T-helper 2 cell treated with Interferon-gamma antibody and Interleukin-4, amounts not matched to agents 5 μg/mL and 100 μg/mL, for 36 hours (primary cell): Measurements from ENCODE around the gene PANK1.

Source experiments
- DNase-seq: peaks from one replicate; pipeline ENCODE4 v3.0.0; 2021; ENCODE audit warnings: low spot score
- H3K27ac Mint-ChIP-seq: one replicate; pipeline ENCODE4 v1.8.0; 2021; ENCODE audit warnings: mild to moderate bottlenecking, mixed read lengths
- H3K27me3 Mint-ChIP-seq: one replicate; pipeline ENCODE4 v1.8.0; 2021; ENCODE audit warnings: low read depth, mixed read lengths
- H3K36me3 Mint-ChIP-seq: one replicate; pipeline ENCODE4 v1.8.0; 2021; ENCODE audit warnings: low read depth, mixed read lengths
- H3K4me1 Mint-ChIP-seq: one replicate; pipeline ENCODE4 v1.8.0; 2021; ENCODE audit warnings: low read depth, mixed read lengths
- H3K4me3 Mint-ChIP-seq: one replicate; pipeline ENCODE4 v1.8.0; 2022; ENCODE audit warnings: mild to moderate bottlenecking, moderate library complexity, mixed read lengths
- H3K9me3 Mint-ChIP-seq: one replicate; pipeline ENCODE4 v1.8.0; 2021; ENCODE audit warnings: mixed read lengths

Gene PANK1

GRCh38 chr10:89645742-89646172 lies 715 bp upstream of the PANK1 start:
- no peaks in the 10 kb centered on the region for H3K36me3 Mint-ChIP-seq
- no peak for DNase-seq
- H3K27me3 Mint-ChIP-seq, result peaks cover 16% of the 10 kb centered on the region
- peaks cover 12% of the 10 kb centered on the region for H3K4me1 Mint-ChIP-seq
- H3K4me3 Mint-ChIP-seq, result peak overlapping the region; percentile 83
- peak overlapping the region; percentile 89 for H3K27ac Mint-ChIP-seq
- no peaks in the 10 kb centered on the region for H3K9me3 Mint-ChIP-seq

- H3K4me1 Mint-ChIP-seq, result peaks cover 12% of the 10 kb centered on the region
- no peaks in the 10 kb centered on the region for H3K36me3 Mint-ChIP-seq
- H3K9me3 Mint-ChIP-seq, result no peaks in the 10 kb centered on the region
- H3K4me3 Mint-ChIP-seq, result no peak overlapping the region
- DNase-seq, result no peak
- H3K27ac Mint-ChIP-seq, result peak overlapping the region; percentile 17
- H3K27me3 Mint-ChIP-seq, result peaks cover 13% of the 10 kb centered on the region
These were observed 413 bp downstream of the PANK1 start for GRCh38 chr10:89644691-89644966.

GRCh38 chr10:89643812-89644690 lies 991 bp downstream of the PANK1 start:
- Mint-ChIP-seq H3K9me3 (no peaks in the 10 kb centered on the region), H3K4me1 (peaks cover 12% of the 10 kb centered on the region), H3K36me3 (no peaks in the 10 kb centered on the region), H3K4me3 (no peak overlapping the region), H3K27me3 (peaks cover 11% of the 10 kb centered on the region), H3K27ac (peak overlapping the region; percentile 17)
- peak; percentile 85 for DNase-seq

- H3K4me3 Mint-ChIP-seq, result no peak overlapping the region
These were observed 1.6 kb downstream of the PANK1 start for GRCh38 chr10:89643431-89643811.

GRCh38 chr10:89642193-89642592 lies 2.8 kb downstream of the PANK1 start:
- no peak for DNase-seq
- Mint-ChIP-seq H3K27me3 (peaks cover 3% of the 10 kb centered on the region), H3K4me3 (no peak overlapping the region), H3K27ac (no peak overlapping the region), H3K9me3 (no peaks in the 10 kb centered on the region), H3K4me1 (peaks cover 12% of the 10 kb centered on the region), H3K36me3 (no peaks in the 10 kb centered on the region)

More at GRCh38 chr10:89643431-89643811, 1.6 kb downstream of the PANK1 start:
- peaks cover 8% of the 10 kb centered on the region for H3K27me3 Mint-ChIP-seq
- peaks cover 12% of the 10 kb centered on the region for H3K4me1 Mint-ChIP-seq
- DNase-seq, result no peak
- no peaks in the 10 kb centered on the region for H3K9me3 Mint-ChIP-seq
- no peak overlapping the region for H3K27ac Mint-ChIP-seq
- H3K36me3 Mint-ChIP-seq, result no peaks in the 10 kb centered on the region

GRCh38 chr10:89640241-89640640 lies 4.8 kb downstream of the PANK1 start:
- Mint-ChIP-seq H3K36me3 (no peaks in the 10 kb centered on the region), H3K9me3 (no peaks in the 10 kb centered on the region), H3K27me3 (no peaks in the 10 kb centered on the region), H3K4me3 (no peak overlapping the region), H3K4me1 (peaks cover 3% of the 10 kb centered on the region), H3K27ac (no peak overlapping the region)
- no peak for DNase-seq

GRCh38 chr10:89639326-89639725 lies 5.7 kb downstream of the PANK1 start:
- H3K4me1 Mint-ChIP-seq, result peaks cover 1% of the 10 kb centered on the region
- H3K27ac Mint-ChIP-seq, result no peak overlapping the region
- peaks cover 3% of the 10 kb centered on the region for H3K36me3 Mint-ChIP-seq
- no peaks in the 10 kb centered on the region for H3K9me3 Mint-ChIP-seq
- H3K4me3 Mint-ChIP-seq, result no peak overlapping the region
- H3K27me3 Mint-ChIP-seq, result no peaks in the 10 kb centered on the region
- no peak for DNase-seq

- Mint-ChIP-seq H3K4me3 (no peak overlapping the region), H3K27me3 (no peaks in the 10 kb centered on the region), H3K27ac (no peak overlapping the region), H3K4me1 (peaks cover 2% of the 10 kb centered on the region), H3K36me3 (peaks cover 8% of the 10 kb centered on the region), H3K9me3 (no peaks in the 10 kb centered on the region)
- no peak for DNase-seq
These were observed 7.9 kb downstream of the PANK1 start for GRCh38 chr10:89637113-89637512.

GRCh38 chr10:89634637-89635036 lies 10.4 kb downstream of the PANK1 start:
- Mint-ChIP-seq H3K36me3 (peaks cover 8% of the 10 kb centered on the region), H3K27ac (no peak overlapping the region), H3K4me3 (no peak overlapping the region), H3K27me3 (no peaks in the 10 kb centered on the region), H3K4me1 (peaks cover 2% of the 10 kb centered on the region), H3K9me3 (no peaks in the 10 kb centered on the region)
- no peak for DNase-seq

GRCh38 chr10:89633484-89633883 lies 11.6 kb downstream of the PANK1 start:
- Mint-ChIP-seq H3K9me3 (no peaks in the 10 kb centered on the region), H3K36me3 (peaks cover 8% of the 10 kb centered on the region), H3K4me1 (peaks cover 2% of the 10 kb centered on the region), H3K4me3 (no peak overlapping the region), H3K27me3 (no peaks in the 10 kb centered on the region), H3K27ac (no peak overlapping the region)
- DNase-seq, result no peak

- Mint-ChIP-seq H3K4me1 (peaks cover 2% of the 10 kb centered on the region), H3K4me3 (no peak overlapping the region), H3K36me3 (peaks cover 8% of the 10 kb centered on the region), H3K27me3 (no peaks in the 10 kb centered on the region), H3K9me3 (no peaks in the 10 kb centered on the region), H3K27ac (no peak overlapping the region)
- DNase-seq, result no peak
These were observed 12.2 kb downstream of the PANK1 start for GRCh38 chr10:89632824-89633223.

- Mint-ChIP-seq H3K4me3 (no peak overlapping the region), H3K27ac (no peak overlapping the region), H3K9me3 (no peaks in the 10 kb centered on the region), H3K36me3 (peaks cover 1% of the 10 kb centered on the region), H3K27me3 (no peaks in the 10 kb centered on the region), H3K4me1 (no peaks in the 10 kb centered on the region)
- DNase-seq, result no peak
These were observed 17.2 kb downstream of the PANK1 start for GRCh38 chr10:89627830-89628229.

- Mint-ChIP-seq H3K27me3 (no peaks in the 10 kb centered on the region), H3K27ac (no peak overlapping the region), H3K4me3 (no peak overlapping the region), H3K36me3 (peaks cover 5% of the 10 kb centered on the region), H3K9me3 (peaks cover 5% of the 10 kb centered on the region), H3K4me1 (no peaks in the 10 kb centered on the region)
- DNase-seq, result no peak
These were observed 19.8 kb downstream of the PANK1 start for GRCh38 chr10:89625041-89625765.

GRCh38 chr10:89624020-89624419 lies 21.0 kb downstream of the PANK1 start:
- H3K36me3 Mint-ChIP-seq, result peaks cover 5% of the 10 kb centered on the region
- peaks cover 15% of the 10 kb centered on the region for H3K9me3 Mint-ChIP-seq
- H3K4me3 Mint-ChIP-seq, result no peak overlapping the region
- no peak overlapping the region for H3K27ac Mint-ChIP-seq
- DNase-seq, result no peak
- H3K4me1 Mint-ChIP-seq, result no peaks in the 10 kb centered on the region
- H3K27me3 Mint-ChIP-seq, result no peaks in the 10 kb centered on the region
